ENCODE data around the gene GPRIN1.

Gene GPRIN1

DNA sequence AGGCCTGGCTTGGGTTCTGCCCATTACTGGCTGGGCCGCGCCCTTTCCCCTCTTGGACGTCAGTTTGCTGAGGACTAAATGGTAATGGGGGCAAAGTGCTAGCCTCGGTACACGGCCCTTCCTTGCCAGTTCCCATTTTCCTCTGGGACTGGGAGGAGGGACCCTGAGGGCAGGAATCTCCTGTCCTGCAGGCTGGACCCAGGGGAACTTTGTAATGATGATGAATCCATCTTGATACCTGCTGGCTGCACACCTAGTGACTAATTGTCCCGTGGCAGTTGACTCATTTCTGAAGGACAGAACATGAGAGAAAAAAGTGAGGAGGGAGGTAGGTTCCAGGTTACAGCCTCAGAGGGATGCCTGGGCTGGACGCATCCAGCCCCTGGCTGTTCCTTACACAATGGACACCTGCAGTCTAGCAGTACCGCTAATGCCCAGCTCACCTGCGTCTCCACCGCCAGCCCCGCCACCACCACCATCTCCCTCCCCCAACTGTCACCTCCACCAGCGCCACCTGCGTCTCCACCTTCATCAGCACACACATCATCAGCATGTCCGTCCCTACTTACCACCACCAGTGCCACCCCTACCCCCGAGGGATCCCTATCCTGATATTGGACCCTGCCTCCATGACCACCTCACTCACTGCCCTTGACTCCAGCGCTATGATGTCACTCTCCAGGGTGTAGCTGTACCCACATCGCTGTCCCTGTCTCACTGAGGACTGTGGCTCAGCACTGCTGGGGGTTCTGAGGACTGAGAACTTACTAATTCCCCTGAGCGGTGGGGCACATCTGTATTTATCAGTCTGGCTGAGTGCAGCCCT is 56.5 kb downstream of the GPRIN1 start:
- no peak for TF ChIP-seq CTCF (IDR thresholded peaks at IDR 0.05)

GRCh38 chr5:176552332-176552869 is 57.6 kb downstream of the GPRIN1 start:
- TF ChIP-seq CTCF (IDR thresholded peaks at IDR 0.05), result no peak

DNA sequence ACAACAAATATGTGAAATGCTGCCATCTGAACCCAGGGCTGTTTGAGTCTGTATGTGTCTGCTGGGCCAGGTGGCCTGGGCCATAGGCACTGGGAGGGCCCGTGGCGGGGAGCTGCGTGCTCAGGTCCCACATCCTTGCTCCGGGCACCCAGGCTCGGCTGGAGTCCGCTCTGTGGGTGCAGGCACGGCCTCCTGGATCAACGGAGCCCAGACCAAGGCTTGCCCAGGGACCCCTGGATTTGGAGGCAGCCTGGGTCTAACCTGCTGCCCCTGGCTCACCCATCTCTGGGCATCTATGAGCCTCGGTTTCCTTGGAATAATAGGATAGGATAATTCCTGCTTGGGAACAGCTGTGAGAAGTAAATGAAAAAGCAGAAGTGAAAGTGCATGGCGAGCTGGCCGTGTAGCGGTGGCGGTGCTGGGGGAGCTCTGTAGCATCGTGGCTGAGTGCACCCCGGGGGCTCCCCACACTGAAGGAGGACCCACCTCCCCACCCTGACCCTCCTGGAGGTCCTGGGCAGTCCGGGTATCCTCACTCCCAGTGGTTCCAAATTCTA is 59.6 kb downstream of the GPRIN1 start:
- TF ChIP-seq CTCF (IDR thresholded peaks at IDR 0.05), result no peak

DNA sequence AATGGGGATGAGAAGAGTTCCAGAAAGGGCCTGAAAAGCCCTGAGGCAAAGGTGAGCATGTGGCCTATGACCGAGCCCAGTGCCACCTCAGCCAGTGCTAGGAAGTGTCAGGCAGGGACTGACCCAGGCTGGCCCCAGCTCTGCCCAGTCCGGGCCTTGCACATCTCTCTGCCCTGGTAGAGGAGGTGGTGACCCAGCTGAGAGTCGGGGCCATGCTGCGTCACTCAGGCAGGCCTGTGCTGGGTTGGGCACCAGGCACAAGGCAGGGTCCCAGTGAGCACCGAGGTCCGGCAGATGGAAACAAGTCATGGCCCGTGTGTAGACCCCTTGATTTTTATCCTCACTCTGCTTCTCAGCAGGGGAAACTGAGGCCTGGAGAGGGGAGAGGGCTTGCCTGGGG is 60.1 kb downstream of the GPRIN1 start:
- no peak for TF ChIP-seq CTCF (IDR thresholded peaks at IDR 0.05)

- TF ChIP-seq CTCF (IDR thresholded peaks at IDR 0.05), result no peak
Observed at GRCh38 chr5:176548967-176549444, 61.0 kb downstream of the GPRIN1 start, which contains the start of gene CDHR2. TSS of gene CDHR2 (plus strand) at chr5:176549342. CDS start at chr5:176565353, 16,011 bp downstream.

GRCh38 chr5:176547802-176548201 is 62.2 kb downstream of the GPRIN1 start:
- TF ChIP-seq CTCF (IDR thresholded peaks at IDR 0.05), result no peak
